ENCODE results near the gene CLDN6. TPM values are rescaled to one million over a fixed set of nuclear protein-coding genes. Genes with fewer than 3 reads are reported as not detected.

The CLDN6 gene
- total and polyA plus RNA-seq, 2 of the 13 experiments (the other 11 are each of a cell fraction or from before 2014, with no cell fraction given), result 5.9 to 7.6 TPM

- POLR2A ChIA-PET, result interaction anchor here (1.3 to 3.0 kb wide), 3 partner anchors 30 to 72 kb away, joined by 3 to 30 read pairs (median 17); partner anchors contain the start of genes HCFC1R1 and THOC6
- TF ChIP-seq ZSCAN20 (CRISPR knock-in tag; IDR thresholded peaks at IDR 0.05; ENCODE audit: borderline replicate concordance), result no peak
- 0 out of 2 replicates have a peak, but pooled peaks have one; percentile 18 for TF ChIP-seq ZNF121 (CRISPR knock-in tag; IDR thresholded peaks at IDR 0.05)
- WGBS (ENCODE audit: low lambda C conversion rate), result 94% methylated on average over 18 of the region's 22 CpGs
- Histone ChIP-seq H3K9me3 (ENCODE audit: low read length) (no peaks in the 10 kb centered on the region), H3K27me3 (ENCODE audit: control insufficient read depth in 1 of 2, insufficient read depth in 2 of 2, low read length in 2 of 2) (no peaks in the 10 kb centered on the region), H4K20me1 (ENCODE audit: insufficient read depth, low read length) (no peaks in the 10 kb centered on the region), H3K4me1 (ENCODE audit: insufficient read depth, low read length) (peaks cover 14% of the 10 kb centered on the region), H3K4me3 (replicated peaks in 1 of 3; ENCODE audit: insufficient read depth in 1 of 3, low read depth in 2 of 3, low read length in 3 of 3) (peak overlapping the region in 2 of 3 experiments; percentile 90 to 91; a peak in 3 of 6 replicates), H2AFZ (ENCODE audit: low read length) (no peak overlapping the region), H3K9ac (ENCODE audit: insufficient read depth, low read depth, low read length) (peak overlapping the region; percentile 46; the same call in 1 of the 2 replicates), H3K27ac (ENCODE audit: extremely low read length, insufficient read depth, low read length) (no peak overlapping the region), H3K4me2 (ENCODE audit: low read depth, low read length) (peak overlapping the region; percentile 99), H3K36me3 (replicated peaks in 1 of 2; ENCODE audit: control insufficient read depth in 1 of 2, insufficient read depth in 2 of 2, low read length in 2 of 2) (no peaks in the 10 kb centered on the region), H3K79me2 (ENCODE audit: insufficient read depth, low read length) (no peaks in the 10 kb centered on the region)
- BruUV-seq (replicated peaks), result TSS peak; percentile 68
- in situ Hi-C loops (cut with HindIII; ENCODE audit: extremely low pct_ligation_motif_present, low pct_unique_long_range_greater_than_20kb) (no loop called here), intact Hi-C loops (cut with micrococcal nuclease; ENCODE audit: unreplicated experiment) (loop anchor here (2.0 kb wide), 2 partner anchors 43 to 71 kb away; no protein-coding TSS in a partner anchor)
- FAIRE-seq, result no peak
- ATAC-seq, result no peak
- DNase-seq (ENCODE audit: low spot score), result no peak
- CTCF ChIA-PET (ENCODE audit: low intra/inter-chr PET ratio, low total read pairs), result no interaction called here
These were observed 39.5 kb upstream of the CLDN6 start for GRCh38 chr16:3057181-3058138.

GRCh38 chr16:3056336-3057180 lies 38.6 kb upstream of the CLDN6 start:
- in situ Hi-C loops (cut with HindIII; ENCODE audit: extremely low pct_ligation_motif_present, low pct_unique_long_range_greater_than_20kb) (no loop called here), intact Hi-C loops (cut with micrococcal nuclease; ENCODE audit: unreplicated experiment) (no loop called here)
- H4K20me1 ChIP-seq (ENCODE audit: insufficient read depth, low read length), result no peaks in the 10 kb centered on the region
- FAIRE-seq (no peak), DNase-seq (ENCODE audit: low spot score) (no peak), ATAC-seq (no peak)
- no TSS peak for BruUV-seq (replicated peaks)
- peaks cover 0 to under 1% of the 10 kb centered on the region in 2 experiments; a peak in 1 of 5 replicates for H3K27me3 ChIP-seq (ENCODE audit: control insufficient read depth in 1 of 2, insufficient read depth in 2 of 2, low read length in 2 of 2)
- H3K9ac ChIP-seq (ENCODE audit: insufficient read depth, low read depth, low read length), result no peak overlapping the region
- H3K4me3 ChIP-seq (replicated peaks in 1 of 3; ENCODE audit: insufficient read depth in 1 of 3, low read depth in 2 of 3, low read length in 3 of 3), result no peak overlapping the region
- CTCF ChIA-PET (ENCODE audit: low intra/inter-chr PET ratio, low total read pairs), result no interaction called here
- H2AFZ ChIP-seq (ENCODE audit: low read length), result no peak overlapping the region
- POLR2A ChIA-PET, result interaction anchor here (1.6 kb wide), 1 partner anchor 36 kb away, joined by 3 read pairs; the partner anchor contains the start of gene TNFRSF12A
- no peaks in the 10 kb centered on the region for H3K9me3 ChIP-seq (ENCODE audit: low read length)
- H3K36me3 ChIP-seq (replicated peaks in 1 of 2; ENCODE audit: control insufficient read depth in 1 of 2, insufficient read depth in 2 of 2, low read length in 2 of 2), result no peaks in the 10 kb centered on the region
- WGBS (ENCODE audit: low lambda C conversion rate), result 80% methylated on average over 14 of the region's 19 CpGs
- H3K4me1 ChIP-seq (ENCODE audit: insufficient read depth, low read length), result peaks cover 14% of the 10 kb centered on the region
- peak; percentile 8; the same call in 1 of the 2 replicates for TF ChIP-seq POLR2G (IDR thresholded peaks at IDR 0.05; ENCODE audit: low read depth, low read length)
- peak; percentile 32 for TF ChIP-seq AGO2 (optimal IDR thresholded peaks at IDR 0.05; ENCODE audit: low read depth, low read length)
- no peak for TF ChIP-seq KLF15 (CRISPR knock-in tag; IDR thresholded peaks at IDR 0.05; ENCODE audit: borderline replicate concordance)
- TF ChIP-seq PAF1 (CRISPR knock-in tag; IDR thresholded peaks at IDR 0.05), result no peak
- no peak for TF ChIP-seq ATRX (CRISPR knock-in tag; IDR thresholded peaks at IDR 0.05; ENCODE audit: borderline replicate concordance)
- TF ChIP-seq NONO (IDR thresholded peaks at IDR 0.05), result no peak
- TF ChIP-seq NONO (CRISPR knock-in tag; conservative IDR thresholded peaks at IDR 0.05), result no peak
- 0 out of 2 replicates have a peak, but pooled peaks have one; percentile 62 for TF ChIP-seq ZNF263 (CRISPR knock-in tag; IDR thresholded peaks at IDR 0.05)
- TF ChIP-seq PHF5A (CRISPR knock-in tag; IDR thresholded peaks at IDR 0.05; ENCODE audit: low read depth, unreplicated experiment), result no peak
- no peak for TF ChIP-seq KDM2A (CRISPR knock-in tag; IDR thresholded peaks at IDR 0.05; ENCODE audit: borderline replicate concordance, low read depth)
- no peak overlapping the region for H3K4me2 ChIP-seq (ENCODE audit: low read depth, low read length)
- H3K79me2 ChIP-seq (ENCODE audit: insufficient read depth, low read length), result no peaks in the 10 kb centered on the region
- no peak overlapping the region for H3K27ac ChIP-seq (ENCODE audit: extremely low read length, insufficient read depth, low read length)
